Trophoblast cell (in vitro differentiated cells and primary cell): ENCODE results near the gene GPLD1.
"Not testable (repeated sequence)": the region's sequence is repeated elsewhere in the genome, so short reads cannot be mapped to it uniquely, and the experiment has no call there.

Experiments
- DNase-seq, 2 donors: peaks; one replicate each; pipeline ENCODE4 v3.0.0-alpha.2; 2016
- H2AFZ ChIP-seq: 2 replicates; pipeline ENCODE4 v1.6.1; 2013; ENCODE audit warnings: low read length, moderate library complexity, mild to moderate bottlenecking; ENCODE audit not compliant: insufficient read depth, poor library complexity
- H2AK5ac ChIP-seq: 2 replicates; pipeline ENCODE4 v1.6.1; 2013; ENCODE audit warnings: mild to moderate bottlenecking, low read length
- H2BK120ac ChIP-seq: 2 replicates; pipeline ENCODE4 v1.6.1; 2013; ENCODE audit warnings: low read length, mild to moderate bottlenecking, moderate library complexity; ENCODE audit not compliant: insufficient read depth, poor library complexity
- H2BK12ac ChIP-seq: 2 replicates; pipeline ENCODE4 v1.6.1; 2013; ENCODE audit warnings: mild to moderate bottlenecking, low read length, moderate library complexity
- H2BK5ac ChIP-seq: 2 replicates; pipeline ENCODE4 v1.6.1; 2013; ENCODE audit warnings: low read length, low read depth, moderate library complexity, mild to moderate bottlenecking; ENCODE audit not compliant: poor library complexity
- H3K14ac ChIP-seq: 2 replicates; pipeline ENCODE4 v1.6.1; 2013; ENCODE audit warnings: mild to moderate bottlenecking, low read length
- H3K18ac ChIP-seq: 2 replicates; pipeline ENCODE4 v1.6.1; 2013; ENCODE audit warnings: mild to moderate bottlenecking, low read length
- H3K23ac ChIP-seq: 2 replicates; pipeline ENCODE4 v1.6.1; 2013; ENCODE audit warnings: low read length
- H3K27ac ChIP-seq: 2 replicates; pipeline ENCODE4 v1.5.1; 2013; ENCODE audit warnings: low read depth, mild to moderate bottlenecking, inconsistent platforms, low read length, moderate library complexity
- H3K27me3 ChIP-seq: 2 replicates; pipeline ENCODE4 v1.6.1; 2013; ENCODE audit warnings: inconsistent platforms, mild to moderate bottlenecking, low read length, moderate library complexity; ENCODE audit not compliant: insufficient read depth
- H3K36me3 ChIP-seq, 2 experiments: 1 replicate in 1 of 2; 2 replicates in 1 of 2; pipeline ENCODE4 v1.6.1; 2013; ENCODE audit warnings: low read length in 2 of 2, mild to moderate bottlenecking in 2 of 2, moderate library complexity in 1 of 2; ENCODE audit not compliant: insufficient read depth in 2 of 2, control insufficient read depth in 1 of 2
- H3K4ac ChIP-seq: 2 replicates; pipeline ENCODE4 v1.6.1; 2013; ENCODE audit warnings: low read depth, mild to moderate bottlenecking, low read length, moderate library complexity
- H3K4me1 ChIP-seq, 2 experiments: 1 replicate in 1 of 2; 2 replicates in 1 of 2; pipeline ENCODE4 v1.6.1; 2013; ENCODE audit warnings: low read length in 2 of 2, mild to moderate bottlenecking in 2 of 2, moderate library complexity in 1 of 2; ENCODE audit not compliant: insufficient read depth in 2 of 2, control insufficient read depth in 1 of 2
- H3K4me2 ChIP-seq: 2 replicates; pipeline ENCODE4 v1.6.1; 2013; ENCODE audit warnings: inconsistent platforms, mild to moderate bottlenecking, low read length, moderate library complexity
- H3K4me3 ChIP-seq: 2 replicates; pipeline ENCODE4 v1.5.1; 2013; ENCODE audit warnings: mild to moderate bottlenecking, low read depth, low read length, inconsistent platforms
- H3K79me1 ChIP-seq: one replicate; pipeline ENCODE4 v1.6.1; 2013; ENCODE audit warnings: low read length
- H3K79me2 ChIP-seq: 2 replicates; pipeline ENCODE4 v1.6.1; 2013; ENCODE audit warnings: low read length, mild to moderate bottlenecking; ENCODE audit not compliant: control insufficient read depth, insufficient read depth, poor library complexity
- H3K9ac ChIP-seq: 2 replicates; pipeline ENCODE4 v1.6.1; 2013; ENCODE audit warnings: mild to moderate bottlenecking, low read length
- H3K9me3 ChIP-seq: 2 replicates; pipeline ENCODE4 v1.6.1; 2013; ENCODE audit warnings: low read depth, mild to moderate bottlenecking, control low read depth, inconsistent platforms, low read length; ENCODE audit not compliant: insufficient read depth
- H4K12ac ChIP-seq: 2 replicates; pipeline ENCODE4 v1.6.1; 2013; ENCODE audit warnings: low read depth, mild to moderate bottlenecking, low read length, moderate library complexity
- H4K8ac ChIP-seq: 2 replicates; pipeline ENCODE4 v1.6.1; 2013; ENCODE audit warnings: low read depth, mild to moderate bottlenecking, low read length, moderate library complexity
- H4K91ac ChIP-seq: one replicate; pipeline ENCODE4 v1.6.1; 2013; ENCODE audit warnings: low read depth, mild to moderate bottlenecking, low read length, moderate library complexity
- WGBS: extraction: QIAGEN DNeasy Blood & Tissue Kit; methylation state at CpG from one replicate; pipeline ENCODE4 v1.1.7; 2013; ENCODE audit warnings: missing lambda C conversion rate; ENCODE audit not compliant: insufficient read length, insufficient coverage; ENCODE audit errors: extremely low coverage; 5-methylcytosine and 5-hydroxymethylcytosine counted together

The GPLD1 gene

DNA sequence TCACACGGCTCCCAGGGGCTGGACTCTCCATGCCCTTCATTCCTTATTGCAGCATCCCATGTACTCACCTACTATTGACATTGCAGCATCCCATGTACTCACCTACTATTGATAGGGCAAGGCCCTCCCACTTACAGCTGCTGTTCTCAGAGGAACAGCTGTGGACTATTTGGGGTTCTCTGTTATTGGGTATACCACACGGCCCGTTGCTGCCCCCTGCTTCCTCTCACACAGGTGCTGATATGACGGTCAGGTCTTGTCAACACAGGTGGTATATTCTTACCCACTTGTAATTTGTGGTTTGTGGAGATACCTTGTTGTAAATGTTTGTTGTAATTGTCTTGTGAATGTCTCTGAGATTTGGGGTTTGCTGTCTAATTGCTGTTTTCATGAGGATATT, 24.2 kb upstream of the GPLD1 start:
- Histone ChIP-seq H3K18ac (no peak overlapping the region), H4K91ac (no peak overlapping the region), H2AFZ (no peak overlapping the region), H3K23ac (no peak overlapping the region), H3K27me3 (no peaks in the 10 kb centered on the region), H3K36me3 (no peaks in the 10 kb centered on the region), H4K8ac (no peak overlapping the region), H3K4ac (no peak overlapping the region), H2BK120ac (no peak overlapping the region), H3K4me1 (no peaks in the 10 kb centered on the region), H3K27ac (no peak overlapping the region), H3K79me1 (no peaks in the 10 kb centered on the region), H3K9me3 (peaks cover 1% of the 10 kb centered on the region), H3K4me2 (no peak overlapping the region), H2BK5ac (no peak overlapping the region), H2AK5ac (no peak overlapping the region), H3K14ac (no peak overlapping the region), H3K9ac (no peak overlapping the region), H3K79me2 (no peaks in the 10 kb centered on the region), H2BK12ac (no peak overlapping the region), H3K4me3 (no peak overlapping the region), H4K12ac (no peak overlapping the region)
- WGBS = no CpG with 5 or more reads among the region's 4 CpGs
- no peak for DNase-seq

DNA sequence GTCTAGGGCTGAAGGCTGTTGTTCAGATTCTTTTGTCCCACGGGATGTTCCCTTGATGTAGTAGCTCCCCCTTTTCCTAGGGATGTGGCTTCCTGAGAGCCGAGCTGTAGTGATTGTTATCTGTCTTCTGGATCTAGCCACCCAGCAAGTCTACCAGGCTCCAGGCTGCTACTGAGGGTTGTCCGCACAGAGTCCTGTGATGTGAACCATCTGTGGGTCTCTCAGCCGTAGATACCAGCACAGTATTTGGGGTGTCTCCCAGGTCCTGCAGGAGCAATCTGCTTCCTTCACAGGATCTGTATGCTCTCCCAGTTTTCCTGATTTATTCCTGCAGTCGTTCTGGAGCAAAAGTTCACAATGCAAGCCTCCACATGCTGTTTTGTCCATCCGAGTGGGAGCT, 22.6 kb upstream of the GPLD1 start:
- H2BK120ac ChIP-seq, H2AFZ ChIP-seq, H3K27me3 ChIP-seq, H3K9ac ChIP-seq, H3K4ac ChIP-seq, H3K9me3 ChIP-seq, H3K18ac ChIP-seq, H3K27ac ChIP-seq, H2AK5ac ChIP-seq, DNase-seq, H3K14ac ChIP-seq, H4K91ac ChIP-seq, H3K79me2 ChIP-seq, H3K4me1 ChIP-seq, H3K4me3 ChIP-seq, H4K8ac ChIP-seq, H2BK5ac ChIP-seq, H2BK12ac ChIP-seq, H4K12ac ChIP-seq, H3K23ac ChIP-seq, H3K4me2 ChIP-seq, H3K36me3 ChIP-seq, H3K79me1 ChIP-seq: not testable (repeated sequence)
- WGBS = no CpG with 5 or more reads among the region's 6 CpGs

DNA sequence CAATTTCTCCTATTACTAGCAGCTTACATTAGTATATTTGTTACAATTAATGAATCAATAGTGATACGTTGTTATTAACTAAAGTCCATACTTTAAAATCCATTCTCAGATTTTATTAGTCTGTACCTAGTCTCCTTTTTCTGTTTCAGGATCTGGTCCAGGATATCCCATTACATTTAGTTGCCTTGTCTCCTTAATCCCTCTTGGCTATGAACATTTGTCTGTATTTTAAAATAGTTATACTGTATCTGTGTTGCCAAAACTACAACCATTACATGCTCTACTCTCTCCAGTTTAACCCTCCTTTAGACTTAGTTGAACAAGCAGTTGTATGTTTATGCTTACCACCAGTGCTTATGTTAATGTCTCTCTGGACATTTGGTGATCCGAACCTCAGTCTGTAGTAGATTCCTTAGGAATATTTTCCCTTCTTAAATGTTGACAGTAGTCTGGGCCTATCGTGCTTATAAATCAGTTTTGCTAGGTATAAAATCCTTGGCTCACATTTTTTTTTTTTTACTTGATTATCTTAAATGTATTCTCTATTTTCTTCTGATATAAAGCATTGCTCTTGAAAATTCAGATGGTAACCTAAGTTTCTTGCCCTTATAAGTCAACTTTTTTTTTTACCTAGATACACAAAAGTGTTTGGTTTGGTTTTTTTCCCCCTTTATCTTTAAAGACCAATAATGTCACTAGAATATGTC, 17.6 kb upstream of the GPLD1 start:
- H3K23ac ChIP-seq = no peak overlapping the region
- H3K14ac ChIP-seq = no peak overlapping the region
- H3K27me3 ChIP-seq = no peaks in the 10 kb centered on the region
- H3K4ac ChIP-seq = no peak overlapping the region
- H3K18ac ChIP-seq = no peak overlapping the region
- H2AFZ ChIP-seq = no peak overlapping the region
- no peak overlapping the region for H3K9ac ChIP-seq
- no peak overlapping the region for H3K4me2 ChIP-seq
- no peak overlapping the region for H2AK5ac ChIP-seq
- no peak overlapping the region for H4K91ac ChIP-seq
- H3K79me1 ChIP-seq = no peaks in the 10 kb centered on the region
- no peak overlapping the region for H3K4me3 ChIP-seq
- no peak overlapping the region for H2BK120ac ChIP-seq
- no peak overlapping the region for H2BK12ac ChIP-seq
- H3K9me3 ChIP-seq = no peaks in the 10 kb centered on the region
- WGBS = no CpG with 5 or more reads among the region's 3 CpGs
- DNase-seq = no peak
- no peak overlapping the region for H3K27ac ChIP-seq
- no peak overlapping the region for H2BK5ac ChIP-seq
- H3K36me3 ChIP-seq = no peaks in the 10 kb centered on the region
- no peaks in the 10 kb centered on the region for H3K79me2 ChIP-seq
- no peak overlapping the region for H4K12ac ChIP-seq
- no peak overlapping the region for H4K8ac ChIP-seq
- peaks cover 2 to 4% of the 10 kb centered on the region in 2 experiments for H3K4me1 ChIP-seq

DNA sequence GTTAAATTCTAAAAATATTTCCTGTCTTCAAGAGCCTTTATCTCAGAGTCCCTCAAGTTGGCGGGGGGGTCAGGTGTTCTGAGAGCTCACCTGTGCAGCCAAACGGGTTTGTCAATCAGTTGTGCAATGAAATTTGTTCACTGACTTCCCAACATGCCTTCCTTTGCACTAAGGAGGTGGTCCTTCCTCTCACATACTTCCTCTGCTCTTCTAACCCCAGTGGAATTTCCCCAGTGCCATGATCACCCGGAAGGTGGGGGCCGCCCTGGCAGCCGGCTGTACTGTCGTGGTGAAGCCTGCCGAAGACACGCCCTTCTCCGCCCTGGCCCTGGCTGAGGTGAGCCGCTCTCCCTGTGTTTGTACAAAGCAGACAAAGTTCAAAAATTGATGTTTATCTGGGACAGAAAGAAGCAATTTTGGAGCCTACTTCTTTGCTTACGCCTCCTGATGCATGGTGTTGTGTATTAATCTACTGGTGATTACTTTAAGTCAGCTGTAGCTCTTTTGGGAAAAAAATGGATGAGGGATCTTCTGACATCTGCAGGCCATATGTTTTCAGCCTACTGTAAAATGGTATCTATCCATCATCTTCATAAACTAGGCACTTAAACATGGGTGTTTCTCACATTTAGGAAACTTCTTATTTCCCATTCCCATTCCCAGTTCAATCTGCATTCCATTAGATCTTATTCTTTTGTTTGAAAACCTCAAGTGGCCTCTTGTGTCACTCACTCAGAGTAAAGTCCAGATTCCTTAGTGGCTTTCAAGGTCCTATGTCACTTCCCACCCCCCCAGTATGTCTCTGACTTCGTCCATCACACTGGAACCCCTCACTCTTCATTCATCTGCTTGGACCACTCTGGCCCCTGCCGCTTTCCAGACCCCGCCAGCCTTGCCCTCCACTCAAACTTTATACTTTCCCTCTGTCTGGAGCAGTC, 15.5 kb upstream of the GPLD1 start:
- no peak overlapping the region for H3K4me3 ChIP-seq
- H3K4me1 ChIP-seq = peaks cover 2 to 4% of the 10 kb centered on the region in 2 experiments
- H2BK12ac ChIP-seq = no peak overlapping the region
- no peaks in the 10 kb centered on the region for H3K36me3 ChIP-seq
- no CpG with 5 or more reads among the region's 14 CpGs for WGBS
- no peak overlapping the region for H3K4me2 ChIP-seq
- H3K27me3 ChIP-seq = no peaks in the 10 kb centered on the region
- no peak overlapping the region for H2BK5ac ChIP-seq
- H2AFZ ChIP-seq = no peak overlapping the region
- no peak overlapping the region for H3K14ac ChIP-seq
- H3K27ac ChIP-seq = no peak overlapping the region
- H4K12ac ChIP-seq = peak overlapping the region; percentile 70
- H3K23ac ChIP-seq = no peak overlapping the region
- no peak overlapping the region for H2AK5ac ChIP-seq
- H3K4ac ChIP-seq = no peak overlapping the region
- H3K79me1 ChIP-seq = no peaks in the 10 kb centered on the region
- no peak overlapping the region for H4K8ac ChIP-seq
- H3K18ac ChIP-seq = no peak overlapping the region
- H3K9ac ChIP-seq = no peak overlapping the region
- no peaks in the 10 kb centered on the region for H3K79me2 ChIP-seq
- no peak overlapping the region for H4K91ac ChIP-seq
- H2BK120ac ChIP-seq = peak overlapping the region; percentile 43
- DNase-seq = peak; percentile 89 to 95
- no peaks in the 10 kb centered on the region for H3K9me3 ChIP-seq
